Endodermal cell (in vitro differentiated cells): ENCODE data around the gene SPPL2C. TPM values are rescaled to one million over a fixed set of nuclear protein-coding genes. Genes with fewer than 3 reads are reported as not detected.

Source experiments
- DNase-seq: peaks from one replicate; pipeline ENCODE4 v3.0.0-alpha.2; 2017
- H3K27ac ChIP-seq: 2 replicates; pipeline ENCODE4 v1.5.1; 2013; ENCODE audit warnings: mild to moderate bottlenecking, low read depth, low read length, moderate library complexity
- H3K27me3 ChIP-seq: 2 replicates; pipeline ENCODE4 v1.6.1; 2013; ENCODE audit warnings: mild to moderate bottlenecking, low read length, moderate library complexity; ENCODE audit not compliant: insufficient read depth, control insufficient read depth, poor library complexity, severe bottlenecking
- H3K36me3 ChIP-seq: 2 replicates; pipeline ENCODE4 v1.7.0; 2013; ENCODE audit warnings: mild to moderate bottlenecking, low read length, moderate library complexity; ENCODE audit not compliant: control insufficient read depth, insufficient read depth
- H3K4me1 ChIP-seq: one replicate; pipeline ENCODE4 v1.7.0; 2013; ENCODE audit warnings: low read length; ENCODE audit not compliant: control insufficient read depth, insufficient read depth
- H3K4me3 ChIP-seq: 2 replicates; pipeline ENCODE4 v1.5.1; 2013; ENCODE audit warnings: mild to moderate bottlenecking, low read length, moderate library complexity
- H3K9ac ChIP-seq: 2 replicates; pipeline ENCODE4 v1.6.1; 2013; ENCODE audit warnings: mild to moderate bottlenecking, low read length, moderate library complexity; ENCODE audit not compliant: poor library complexity, severe bottlenecking; ENCODE audit errors: extremely low read depth
- H3K9me3 ChIP-seq: 2 replicates; pipeline ENCODE4 v1.6.1; 2013; ENCODE audit warnings: mild to moderate bottlenecking, low read length, moderate library complexity; ENCODE audit not compliant: control insufficient read depth
- H3K27ac Mint-ChIP-seq: 2 replicates; pipeline ENCODE4 v1.8.0; 2020; ENCODE audit warnings: mixed read lengths
- H3K27me3 Mint-ChIP-seq: 2 replicates; pipeline ENCODE4 v1.8.0; 2021; ENCODE audit warnings: mild to moderate bottlenecking, mixed read lengths; ENCODE audit not compliant: insufficient read depth
- H3K36me3 Mint-ChIP-seq: 2 replicates; pipeline ENCODE4 v1.8.0; 2020; ENCODE audit warnings: low read depth, mixed read lengths
- H3K4me1 Mint-ChIP-seq: 2 replicates; pipeline ENCODE4 v1.8.0; 2020; ENCODE audit warnings: mixed read lengths
- H3K4me3 Mint-ChIP-seq: 2 replicates; pipeline ENCODE4 v1.8.0; 2020; ENCODE audit warnings: mild to moderate bottlenecking, moderate library complexity, mixed read lengths
- H3K9me3 Mint-ChIP-seq: 2 replicates; pipeline ENCODE4 v1.8.0; 2020; ENCODE audit warnings: mild to moderate bottlenecking, mixed read lengths
- CTCF ChIP-seq: fragments of 200-600 bp; sonication (generic); conservative IDR thresholded peaks from 2 replicates; pipeline ENCODE4 v1.5.0; 2021; ENCODE audit warnings: antibody characterized with exemption, mild to moderate bottlenecking
- WGBS, 2 experiments: methylation state at CpG; one replicate each; pipeline versions ENCODE4 v1.1.5 to v1.1.7; 2013; ENCODE audit warnings: missing lambda C conversion rate in 2 of 2, mixed read lengths in 1 of 2; ENCODE audit not compliant: insufficient coverage in 1 of 2, insufficient read length in 1 of 2; 5-methylcytosine and 5-hydroxymethylcytosine counted together
- total RNA-seq, 2 donors: library from RNA; stranded (reverse); fragmentation: NEBNext Ultra II Directional in 1 of 2; extraction: Animal tissue kit (Norgen Biotek cat#: 25700) in 1 of 2; gene quantifications; 2 replicates in 1 of 2; 3 replicates in 1 of 2; pipeline ENCODE4 v1.2.1, GENCODE V29; 2021

SPPL2C gene
- total RNA-seq, 2 donors from 2014 or later: not detected

GRCh38 chr17:45838751-45839295, 5.9 kb upstream of the SPPL2C start:
- Mint-ChIP-seq H3K9me3 (no peaks in the 10 kb centered on the region), H3K4me3 (no peak overlapping the region), H3K27ac (no peak overlapping the region), H3K36me3 (no peaks in the 10 kb centered on the region), H3K27me3 (no peaks in the 10 kb centered on the region), H3K4me1 (peaks cover 6% of the 10 kb centered on the region)
- no peak for DNase-seq
- H3K4me3 ChIP-seq: no peak overlapping the region
- H3K36me3 ChIP-seq: no peaks in the 10 kb centered on the region
- H3K9me3 ChIP-seq: no peaks in the 10 kb centered on the region
- H3K4me1 ChIP-seq: no peaks in the 10 kb centered on the region
- no peak for TF ChIP-seq CTCF
- no peak overlapping the region for H3K9ac ChIP-seq
- H3K27ac ChIP-seq: no peak overlapping the region
- H3K27me3 ChIP-seq: no peaks in the 10 kb centered on the region
- 92 to 93% methylated on average over 4 to 8 of the region's 8 CpGs for WGBS, 2 experiments

- H3K36me3 ChIP-seq: no peaks in the 10 kb centered on the region
- no peak overlapping the region for H3K9ac ChIP-seq
- H3K27me3 Mint-ChIP-seq: no peaks in the 10 kb centered on the region
- no peak overlapping the region for H3K4me3 ChIP-seq
- 90% methylated on average over 4 of the region's 4 CpGs; no CpG with 5 or more reads in 1 of the 2 experiments for WGBS, 2 experiments
- H3K27ac Mint-ChIP-seq: no peak overlapping the region
- H3K27ac ChIP-seq: no peak overlapping the region
- peaks cover 6% of the 10 kb centered on the region for H3K4me1 Mint-ChIP-seq
- no peaks in the 10 kb centered on the region for H3K9me3 Mint-ChIP-seq
- no peaks in the 10 kb centered on the region for H3K9me3 ChIP-seq
- no peak for TF ChIP-seq CTCF
- no peaks in the 10 kb centered on the region for H3K4me1 ChIP-seq
- no peak for DNase-seq
- H3K4me3 Mint-ChIP-seq: no peak overlapping the region
- no peaks in the 10 kb centered on the region for H3K27me3 ChIP-seq
- no peaks in the 10 kb centered on the region for H3K36me3 Mint-ChIP-seq
Observed at GRCh38 chr17:45839442-45839841, 5.2 kb upstream of the SPPL2C start.

- no peak for TF ChIP-seq CTCF
- Histone ChIP-seq H3K4me3 (no peak overlapping the region), H3K27me3 (no peaks in the 10 kb centered on the region), H3K4me1 (no peaks in the 10 kb centered on the region), H3K9me3 (no peaks in the 10 kb centered on the region), H3K36me3 (no peaks in the 10 kb centered on the region), H3K27ac (no peak overlapping the region), H3K9ac (no peak overlapping the region)
- 92 to 94% methylated on average over 7 to 9 of the region's 9 CpGs for WGBS, 2 experiments
- Mint-ChIP-seq H3K27me3 (no peaks in the 10 kb centered on the region), H3K4me1 (peaks cover 6% of the 10 kb centered on the region), H3K4me3 (no peak overlapping the region), H3K9me3 (no peaks in the 10 kb centered on the region), H3K27ac (no peak overlapping the region), H3K36me3 (no peaks in the 10 kb centered on the region)
- DNase-seq: no peak
Observed at GRCh38 chr17:45841186-45841585, 3.5 kb upstream of the SPPL2C start.
